H9 (cell line): ENCODE measurements around the gene AGBL4. TPM values are rescaled to one million over a fixed set of nuclear protein-coding genes. Genes with fewer than 3 reads are reported as not detected.

Source experiments
- DNase-seq: peaks from one replicate; pipeline ENCODE4 v3.0.0-alpha.2; 2017
- H2AFZ ChIP-seq: one replicate; pipeline ENCODE4 v1.6.1; 2013; ENCODE audit warnings: mild to moderate bottlenecking, low read length, control low read depth, moderate library complexity
- H2AK5ac ChIP-seq: 2 replicates; pipeline ENCODE4 v1.6.1; 2013; ENCODE audit warnings: low read length, control low read depth, mixed read lengths; ENCODE audit not compliant: insufficient read length
- H2BK120ac ChIP-seq: one replicate; pipeline ENCODE4 v1.6.1; 2013; ENCODE audit warnings: low read depth, mild to moderate bottlenecking, low read length, control low read depth, inconsistent platforms; ENCODE audit not compliant: poor library complexity, severe bottlenecking
- H2BK12ac ChIP-seq: 2 replicates; pipeline ENCODE4 v1.6.1; 2013; ENCODE audit warnings: low read length, control low read depth, mixed read lengths, low read depth; ENCODE audit not compliant: insufficient read length
- H2BK15ac ChIP-seq: 2 replicates; pipeline ENCODE4 v1.6.1; 2013; ENCODE audit warnings: low read depth, low read length, control low read depth
- H2BK20ac ChIP-seq: one replicate; pipeline ENCODE4 v1.6.1; 2013; ENCODE audit warnings: low read depth, mild to moderate bottlenecking, low read length, control low read depth, inconsistent platforms; ENCODE audit not compliant: poor library complexity, severe bottlenecking
- H2BK5ac ChIP-seq: 2 replicates; pipeline ENCODE4 v1.6.1; 2013; ENCODE audit warnings: low read length, control low read depth, mixed read lengths; ENCODE audit not compliant: insufficient read length
- H3K14ac ChIP-seq: 2 replicates; pipeline ENCODE4 v1.6.1; 2013; ENCODE audit warnings: low read length, control low read depth; ENCODE audit not compliant: insufficient read depth
- H3K18ac ChIP-seq: 2 replicates; pipeline ENCODE4 v1.6.1; 2013; ENCODE audit warnings: low read depth, mild to moderate bottlenecking, mixed read lengths, low read length, control low read depth; ENCODE audit not compliant: insufficient read length
- H3K23ac ChIP-seq: 2 replicates; pipeline ENCODE4 v1.6.1; 2013; ENCODE audit warnings: low read length, control low read depth, mixed read lengths, low read depth; ENCODE audit not compliant: insufficient read length
- H3K23me2 ChIP-seq: 2 replicates; pipeline ENCODE4 v1.6.1; 2013; ENCODE audit warnings: low read depth, mild to moderate bottlenecking, mixed read lengths, low read length, control low read depth; ENCODE audit not compliant: insufficient read length, poor library complexity, severe bottlenecking
- H3K27ac ChIP-seq: 2 replicates; pipeline ENCODE4 v1.5.1; 2013; ENCODE audit warnings: low read length, control low read depth, mixed read lengths, low read depth; ENCODE audit not compliant: insufficient read length
- H3K27me3 ChIP-seq: 2 replicates; pipeline ENCODE4 v1.6.1; 2013; ENCODE audit warnings: low read length, control low read depth, inconsistent platforms; ENCODE audit not compliant: insufficient read depth
- H3K4ac ChIP-seq: 2 replicates; pipeline ENCODE4 v1.6.1; 2013; ENCODE audit warnings: low read depth, mild to moderate bottlenecking, control low read depth, inconsistent platforms, low read length, moderate library complexity
- H3K4me1 ChIP-seq: 2 replicates; pipeline ENCODE4 v1.6.1; 2013; ENCODE audit warnings: low read length, control low read depth, inconsistent platforms; ENCODE audit not compliant: insufficient read depth
- H3K4me2 ChIP-seq: 2 replicates; pipeline ENCODE4 v1.6.1; 2013; ENCODE audit warnings: low read length, control low read depth, mixed read lengths; ENCODE audit not compliant: insufficient read length, insufficient read depth
- H3K56ac ChIP-seq: 2 replicates; pipeline ENCODE4 v1.6.1; 2013; ENCODE audit warnings: low read depth, mild to moderate bottlenecking, mixed read lengths, low read length, control low read depth; ENCODE audit not compliant: insufficient read length
- H3K79me1 ChIP-seq: 2 replicates; pipeline ENCODE4 v1.6.1; 2013; ENCODE audit warnings: low read depth, mild to moderate bottlenecking, moderate library complexity, low read length, control low read depth, inconsistent platforms; ENCODE audit not compliant: insufficient read depth, poor library complexity, severe bottlenecking
- H3K79me2 ChIP-seq: 2 replicates; pipeline ENCODE4 v1.6.1; 2013; ENCODE audit warnings: low read length, control low read depth, inconsistent platforms; ENCODE audit not compliant: insufficient read depth
- H3K9ac ChIP-seq: 2 replicates; pipeline ENCODE4 v1.6.1; 2013; ENCODE audit warnings: low read length, control low read depth, mixed read lengths; ENCODE audit not compliant: insufficient read length; ENCODE audit errors: extremely low read depth
- H3K9me3 ChIP-seq: one replicate; pipeline ENCODE4 v1.6.1; 2013; ENCODE audit warnings: low read depth, low read length, inconsistent platforms; ENCODE audit not compliant: control insufficient read depth
- H3T11ph ChIP-seq: one replicate; pipeline ENCODE4 v1.6.1; 2013; ENCODE audit warnings: mild to moderate bottlenecking, low read length, control low read depth, inconsistent platforms
- H4K20me1 ChIP-seq: one replicate; pipeline ENCODE4 v1.6.1; 2013; ENCODE audit not compliant: control insufficient read depth, insufficient read length, insufficient read depth
- H4K5ac ChIP-seq: 2 replicates; pipeline ENCODE4 v1.6.1; 2013; ENCODE audit warnings: low read depth, mild to moderate bottlenecking, mixed read lengths, low read length, control low read depth; ENCODE audit not compliant: insufficient read length
- H4K8ac ChIP-seq: replicated peaks from 2 replicates; pipeline ENCODE4 v1.6.1; 2013; ENCODE audit warnings: low read length, control low read depth, mixed read lengths, low read depth; ENCODE audit not compliant: insufficient read length
- H4K91ac ChIP-seq: 2 replicates; pipeline ENCODE4 v1.6.1; 2013; ENCODE audit warnings: low read depth, mild to moderate bottlenecking, moderate library complexity, mixed read lengths, low read length, control low read depth; ENCODE audit not compliant: insufficient read length
- H3K27ac Mint-ChIP-seq, 3 experiments: 2 replicates in 2 of 3; 3 replicates in 1 of 3; pipeline ENCODE4 v1.8.0; 2020 to 2021; ENCODE audit warnings: mixed read lengths in 3 of 3, mild to moderate bottlenecking in 1 of 3, moderate library complexity in 1 of 3
- H3K27me3 Mint-ChIP-seq: 2 replicates; pipeline ENCODE4 v1.8.0; 2021; ENCODE audit warnings: low read depth, mild to moderate bottlenecking, moderate library complexity, mixed read lengths
- H3K36me3 Mint-ChIP-seq, 3 experiments: 2 replicates in 2 of 3; 3 replicates in 1 of 3; pipeline ENCODE4 v1.8.0; 2020 to 2021; ENCODE audit warnings: low read depth in 3 of 3, mixed read lengths in 3 of 3; ENCODE audit not compliant: insufficient read depth in 1 of 3
- H3K4me1 Mint-ChIP-seq, 2 experiments: 2 replicates each; pipeline ENCODE4 v1.8.0; 2020; ENCODE audit warnings: mixed read lengths in 2 of 2
- H3K4me3 Mint-ChIP-seq, 2 experiments: 2 replicates in 1 of 2; 3 replicates in 1 of 2; pipeline ENCODE4 v1.8.0; 2020 to 2021; ENCODE audit warnings: mild to moderate bottlenecking in 2 of 2, mixed read lengths in 2 of 2, moderate library complexity in 1 of 2
- H3K9me3 Mint-ChIP-seq, 2 experiments: 2 replicates in 1 of 2; 3 replicates in 1 of 2; pipeline ENCODE4 v1.8.0; 2020; ENCODE audit warnings: mild to moderate bottlenecking in 2 of 2, mixed read lengths in 2 of 2, moderate library complexity in 1 of 2
- CTCF ChIP-seq: fragments of 200-600 bp; sonication (generic); conservative IDR thresholded peaks from 3 replicates; pipeline ENCODE4 v1.8.0; 2021; ENCODE audit warnings: antibody characterized with exemption, mild to moderate bottlenecking
- WGBS: extraction: QIAGEN DNeasy Blood & Tissue Kit; methylation state at CpG from one replicate; pipeline ENCODE4 v1.1.7; 2013; ENCODE audit warnings: missing lambda C conversion rate, low lambda C conversion rate, mixed read lengths; ENCODE audit not compliant: insufficient read length; ENCODE audit errors: extremely low coverage; 5-methylcytosine and 5-hydroxymethylcytosine counted together
- total RNA-seq: library from RNA; stranded (reverse); gene quantifications from 2 replicates; pipeline ENCODE4 v1.2.1, GENCODE V29; 2021

AGBL4 gene
- total RNA-seq, 1 experiment from 2014 or later = not detected

- no peak overlapping the region for H4K91ac ChIP-seq
- Mint-ChIP-seq H3K36me3 (no peaks in the 10 kb centered on the region), H3K27ac (no peak overlapping the region), H3K4me3 (no peak overlapping the region), H3K27me3 (no peaks in the 10 kb centered on the region), H3K4me1 (peaks cover 36 to 37% of the 10 kb centered on the region in 2 experiments), H3K9me3 (no peaks in the 10 kb centered on the region)
- no peak overlapping the region for H2BK120ac ChIP-seq
- WGBS = no CpG with 5 or more reads among the region's 2 CpGs
- H3K56ac ChIP-seq = no peak overlapping the region
- H4K20me1 ChIP-seq = no peaks in the 10 kb centered on the region
- H3K4ac ChIP-seq = no peak overlapping the region
- no peak overlapping the region for H2BK15ac ChIP-seq
- no peak overlapping the region for H4K8ac ChIP-seq
- H2AFZ ChIP-seq = no peak overlapping the region
- H3K18ac ChIP-seq = no peak overlapping the region
- no peak overlapping the region for H3K9ac ChIP-seq
- no peak for DNase-seq
- H3K79me1 ChIP-seq = no peaks in the 10 kb centered on the region
- no peak overlapping the region for H2BK5ac ChIP-seq
- no peak overlapping the region for H3K27ac ChIP-seq
- H3K4me2 ChIP-seq = no peak overlapping the region
- no peak overlapping the region for H3K14ac ChIP-seq
- H3K79me2 ChIP-seq = 0 out of 2 replicates have a peak, but pooled peaks cover 1% of the 10 kb centered on the region
- H4K5ac ChIP-seq = no peak overlapping the region
- H2AK5ac ChIP-seq = no peak overlapping the region
- no peak overlapping the region for H3T11ph ChIP-seq
- H3K9me3 ChIP-seq = no peaks in the 10 kb centered on the region
- peaks cover 5% of the 10 kb centered on the region; the same call in 1 of the 2 replicates for H3K4me1 ChIP-seq
- no peaks in the 10 kb centered on the region for H3K23me2 ChIP-seq
- no peak overlapping the region for H2BK12ac ChIP-seq
- TF ChIP-seq CTCF = no peak
- H3K27me3 ChIP-seq = no peaks in the 10 kb centered on the region
- H2BK20ac ChIP-seq = no peak overlapping the region
- H3K23ac ChIP-seq = no peak overlapping the region
These were observed 1147.4 kb downstream of the AGBL4 start for GRCh38 chr1:48876330-48876785.
